K562 (cell line): ENCODE measurements around the gene PACRG. TPM values are rescaled to one million over a fixed set of nuclear protein-coding genes. Genes with fewer than 3 reads are reported as not detected.

Source experiments
- ARID3B ChIP-seq: fragments of 250-450 bp; sonication (Bioruptor Pico); IDR thresholded peaks from 2 replicates; pipeline ENCODE4 v1.4.0; 2020; ENCODE audit warnings: borderline replicate concordance
- CBFB ChIP-seq: sonication (generic); formaldehyde crosslinking; IDR thresholded peaks from 2 replicates; pipeline ENCODE4 v1.4.0; 2020; ENCODE audit warnings: mild to moderate bottlenecking, missing genetic modification reagents
- CC2D1A ChIP-seq: fragments of 450-650 bp; IDR thresholded peaks from 2 replicates; pipeline ENCODE4 v1.6.1; 2017; ENCODE audit warnings: mild to moderate bottlenecking
- CREB5 ChIP-seq: fragments of 250-450 bp; sonication (Bioruptor Pico); IDR thresholded peaks from 2 replicates; pipeline ENCODE4 v1.5.0; 2020; ENCODE audit warnings: mild to moderate bottlenecking
- ELK1 ChIP-seq: sonication (generic); formaldehyde crosslinking; IDR thresholded peaks from 2 replicates; pipeline ENCODE4 v1.8.1; 2022; ENCODE audit warnings: missing genetic modification reagents
- FOS ChIP-seq: IDR thresholded peaks from 3 replicates; pipeline ENCODE4 v1.6.1; 2011; ENCODE audit not compliant: insufficient read length; ENCODE audit errors: extremely low read depth
- HNRNPUL1 ChIP-seq: fragments of 200-400 bp; formaldehyde crosslinking; IDR thresholded peaks from 2 replicates; pipeline ENCODE4 v1.6.1; 2017; ENCODE audit warnings: low read length
- ID3 ChIP-seq, 2 experiments: fragments of 250-450 bp in 1 of 2; fragments of 450-650 bp in 1 of 2; sonication (Bioruptor Pico) in 1 of 2; IDR thresholded peaks; 2 replicates each; pipeline versions ENCODE4 v1.6.1 to v1.8.0; 2016 to 2021; ENCODE audit warnings: mild to moderate bottlenecking in 2 of 2, moderate library complexity in 2 of 2, missing compliant biosample characterization in 1 of 2, missing genetic modification characterization in 1 of 2
- KLF1 ChIP-seq: fragments of 450-650 bp; IDR thresholded peaks from 2 replicates; pipeline ENCODE4 v1.6.1; 2016; ENCODE audit warnings: missing genetic modification characterization, missing compliant biosample characterization
- NCOA2 ChIP-seq, 2 experiments: fragments of 450-650 bp; IDR thresholded peaks; 2 replicates each; pipeline ENCODE4 v1.6.1; 2018; ENCODE audit warnings: mild to moderate bottlenecking in 2 of 2, moderate library complexity in 1 of 2; ENCODE audit not compliant: partially characterized antibody in 2 of 2
- NFRKB ChIP-seq: fragments of 450-650 bp; IDR thresholded peaks from 2 replicates; pipeline ENCODE4 v1.6.1; 2016; ENCODE audit warnings: low read depth
- POLR2H ChIP-seq: IDR thresholded peaks from 2 replicates; pipeline ENCODE4 v1.6.1; 2016; ENCODE audit warnings: missing genetic modification characterization, low read depth, mild to moderate bottlenecking, control low read depth, missing compliant biosample characterization, moderate library complexity
- RAD21 ChIP-seq, 2 experiments: fragments of 250-450 bp in 1 of 2; fragments of 450-650 bp in 1 of 2; sonication (Bioruptor Pico) in 1 of 2; formaldehyde crosslinking in 1 of 2; IDR thresholded peaks in 1 of 2; conservative IDR thresholded peaks in 1 of 2; 2 replicates each; pipeline versions ENCODE4 v1.4.0 to v1.8.0; 2020 to 2022; ENCODE audit warnings: mild to moderate bottlenecking in 2 of 2, moderate library complexity in 1 of 2
- SMAD2 ChIP-seq: fragments of 150-350 bp; IDR thresholded peaks from 2 replicates; pipeline ENCODE4 v1.6.1; 2014; ENCODE audit warnings: low read depth, mild to moderate bottlenecking, low read length
- SRSF1 ChIP-seq: fragments of 200-400 bp; formaldehyde crosslinking; IDR thresholded peaks from 2 replicates; pipeline ENCODE4 v1.6.1; 2017; ENCODE audit warnings: mild to moderate bottlenecking, low read depth, low read length, moderate library complexity
- SRSF7 ChIP-seq: fragments of 200-400 bp; formaldehyde crosslinking; optimal IDR thresholded peaks from 2 replicates; pipeline ENCODE3; 2017; ENCODE audit warnings: mild to moderate bottlenecking, low read depth, low read length
- TRIM24 ChIP-seq, 2 experiments: fragments of 450-650 bp; IDR thresholded peaks; 2 replicates each; pipeline ENCODE4 v1.6.1; 2016
- VEZF1 ChIP-seq: fragments of 200-800 bp; sonication (Bioruptor generic); IDR thresholded peaks from 2 replicates; pipeline ENCODE4 v1.6.1; 2017; ENCODE audit warnings: missing genetic modification characterization, missing compliant biosample characterization
- WHSC1 ChIP-seq: IDR thresholded peaks from one replicate; pipeline ENCODE4 v1.6.1; 2012; ENCODE audit warnings: low read length, control low read depth, inconsistent platforms
- ZNF165 ChIP-seq: fragments of 250-450 bp; sonication (Bioruptor Pico); IDR thresholded peaks from 2 replicates; pipeline ENCODE4 v1.4.0; 2020; ENCODE audit warnings: borderline replicate concordance
- ZNF699 ChIP-seq: fragments of 250-450 bp; sonication (Bioruptor Pico); IDR thresholded peaks from 2 replicates; pipeline ENCODE4 v1.8.0; 2021; ENCODE audit warnings: mild to moderate bottlenecking, moderate library complexity; ENCODE audit not compliant: insufficient replicate concordance
- ZNF785 ChIP-seq: fragments of 250-450 bp; sonication (Bioruptor Pico); IDR thresholded peaks from 2 replicates; pipeline ENCODE4 v1.4.0; 2020; ENCODE audit warnings: mild to moderate bottlenecking
- polyA plus RNA-seq, 8 experiments: library from polyadenylated mRNA; depleted of rRNA in 4 of 8; stranded (reverse) in 5 of 8; unstranded in 3 of 8; fragments of >200 nt; fragmentation: Nextera tagmentation in 2 of 8; fragmentation: Illumina TruSeq in 1 of 8; extraction: Ambion mirVana in 2 of 8; extraction: Trizol in 1 of 8; gene quantifications; 2 replicates each; pipeline versions ENCODE4 v1.2.1 to v1.2.3, GENCODE V29; 2011 to 2014; ENCODE audit warnings: inconsistent platforms in 1 of 8, missing spikeins in 1 of 8
- total RNA-seq, 7 experiments: library from RNA; depleted of rRNA in 6 of 7; stranded (reverse); fragments of >200 nt in 6 of 7; fragmentation: Illumina TruSeq in 2 of 7; extraction: Trizol in 2 of 7; gene quantifications; 2 replicates each; pipeline versions ENCODE4 v1.2.1 to v1.2.3, GENCODE V29; 2011 to 2021; ENCODE audit warnings: low replicate concordance in 1 of 7

PACRG gene
- total and polyA plus RNA-seq, 9 of the 15 experiments (the other 6 are each of a cell fraction or from before 2014, with no cell fraction given) = 0.04 TPM; not detected in 8

- TF ChIP-seq WHSC1 (no peak), ELK1 (no peak), SRSF7 (no peak), TRIM24 (IDR thresholded peaks at IDR 0.05) (peak; percentile 98 to 99), ZNF785 (CRISPR knock-in tag) (no peak), CREB5 (no peak), CBFB (no peak; the same call in 1 of the 2 replicates), ZNF165 (0 out of 2 replicates have a peak, but pooled peaks have one; percentile 87), ZNF699 (CRISPR knock-in tag) (no peak), SRSF1 (no peak), CC2D1A (peak; percentile 49; the same call in 1 of the 2 replicates), ARID3B (CRISPR knock-in tag) (0 out of 2 replicates have a peak, but pooled peaks have one; percentile 64), VEZF1 (CRISPR knock-in tag) (peak; percentile 38; the same call in 1 of the 2 replicates), FOS (no peak), ID3 (CRISPR knock-in tag; IDR thresholded peaks at IDR 0.05) (no peak), ID3 (tag; IDR thresholded peaks at IDR 0.05) (peak; percentile 77), RAD21 (CRISPR knock-in tag; conservative IDR thresholded peaks at IDR 0.05 in 1 of 2, IDR thresholded peaks at IDR 0.05 in 1 of 2) (peak; percentile 95 to 97), HNRNPUL1 (no peak), SMAD2 (no peak), NCOA2 (IDR thresholded peaks at IDR 0.05; ENCODE audit: partially characterized antibody in 2 of 2) (no peak), NFRKB (peak; percentile 92; the same call in 1 of the 2 replicates), KLF1 (peak; percentile 49; the same call in 1 of the 2 replicates), POLR2H (tag) (peak; percentile 66)
Measured at GRCh38 chr6:163180874-163181541, 453.2 kb downstream of the PACRG start (continued).
